HG03457 (cell line): ENCODE data around the gene RAB4B.
"Not testable (repeated sequence)": the region's sequence is repeated elsewhere in the genome, so short reads cannot be mapped to it uniquely, and the experiment has no call there.

Source experiments
- ATAC-seq: cut with Tn5 transposase; IDR thresholded peaks from one replicate; pipeline ENCODE4 v1.9.1; 2021; ENCODE audit warnings: moderate number of reproducible peaks; ENCODE audit not compliant: unreplicated experiment

Gene RAB4B

DNA sequence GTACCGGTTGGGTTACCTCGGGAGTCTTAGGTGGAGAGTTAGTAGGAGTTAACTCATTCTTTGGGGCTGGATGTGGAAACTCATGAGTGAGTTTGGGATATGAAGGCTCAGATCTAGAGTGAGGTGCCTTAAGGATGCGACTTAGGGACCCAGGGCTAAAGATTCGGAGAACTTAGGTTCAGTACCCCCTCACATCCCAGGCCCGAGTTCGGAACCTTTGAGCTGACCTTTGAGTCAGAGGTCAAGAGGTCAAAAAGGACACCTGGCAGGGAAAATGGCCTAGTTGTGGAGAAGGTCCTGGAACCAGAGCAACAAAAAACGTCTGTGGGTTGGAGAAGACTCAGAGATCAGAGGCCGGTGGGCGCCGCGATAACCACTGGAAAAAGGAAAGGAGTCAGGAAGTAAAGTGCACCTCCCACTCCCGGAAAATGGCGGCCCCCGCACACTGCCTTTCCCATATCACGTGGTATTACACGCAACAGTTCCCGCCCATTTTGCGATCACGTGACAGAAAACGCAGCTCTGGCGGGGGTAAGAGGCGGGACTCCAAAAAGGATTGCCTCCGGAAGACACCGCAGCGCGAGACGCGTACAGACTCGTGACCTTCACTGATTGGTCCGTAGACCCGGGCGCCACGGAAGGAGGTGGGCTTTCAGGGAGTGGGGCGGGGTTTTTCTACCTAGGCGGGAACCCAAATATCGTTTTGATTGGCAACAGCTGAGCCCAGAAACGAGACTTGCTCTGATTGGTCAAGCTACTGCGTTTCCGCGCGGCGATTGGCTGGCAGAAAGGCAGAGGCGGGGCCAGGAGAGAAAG lies 27.8 kb upstream of the RAB4B start, which contains the start of gene ACTMAP:
Gene ACTMAP (minus strand): TSS at position 420 of the 816 bp plus-strand sequence. CDS start 674 bp downstream, outside the sequence.
- ATAC-seq: peak; percentile 65

- ATAC-seq: peak; percentile 43
Measured at GRCh38 chr19:40750874-40751537, 27.0 kb upstream of the RAB4B start, which contains the start of gene SNRPA. SNRPA (plus strand) TSS chr19:40751203; CDS start chr19:40751409, 206 bp downstream.

- no peak for ATAC-seq
Measured at GRCh38 chr19:40752257-40752781, 25.7 kb upstream of the RAB4B start.

- no peak for ATAC-seq
Measured at GRCh38 chr19:40754611-40755247, 23.3 kb upstream of the RAB4B start.

DNA sequence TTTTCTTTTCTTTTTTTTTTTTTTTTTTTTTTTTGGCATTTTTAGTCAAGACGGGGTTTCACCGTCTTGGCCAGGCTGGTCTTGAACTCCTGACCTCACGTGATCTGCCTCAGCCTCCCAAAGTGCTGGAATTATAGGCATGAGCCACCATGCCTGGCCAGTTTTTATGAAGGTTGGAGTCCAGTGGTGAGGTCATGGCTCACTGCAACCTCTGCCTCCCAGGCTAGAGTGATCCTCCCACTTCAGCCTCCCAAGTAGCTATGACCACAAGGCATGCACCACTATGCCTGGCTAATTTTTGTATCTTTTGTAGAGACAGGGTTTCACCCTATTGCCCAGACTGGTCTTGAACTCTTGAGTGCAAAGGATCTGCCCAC lies 22.8 kb upstream of the RAB4B start:
- no peak for ATAC-seq

DNA sequence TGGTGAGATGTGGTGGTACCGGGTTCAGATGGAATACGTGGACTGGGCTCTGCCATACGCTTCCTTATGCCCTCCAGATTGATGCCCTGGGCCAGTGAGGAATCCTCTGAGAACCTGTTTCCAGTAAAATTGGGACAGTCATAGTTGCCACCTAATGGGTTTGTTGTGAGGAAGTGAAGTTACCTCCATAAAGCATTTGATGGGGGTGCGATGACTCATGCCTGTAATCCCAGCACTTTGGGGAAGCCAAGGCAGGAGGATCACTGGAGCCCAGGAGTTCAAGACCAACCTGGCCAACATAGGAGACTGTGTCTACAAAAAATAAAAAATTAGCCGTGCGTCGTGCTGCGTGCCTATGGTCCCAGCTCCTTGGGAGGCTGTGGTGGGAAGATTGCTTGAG lies 22.3 kb upstream of the RAB4B start:
- no peak for ATAC-seq

DNA sequence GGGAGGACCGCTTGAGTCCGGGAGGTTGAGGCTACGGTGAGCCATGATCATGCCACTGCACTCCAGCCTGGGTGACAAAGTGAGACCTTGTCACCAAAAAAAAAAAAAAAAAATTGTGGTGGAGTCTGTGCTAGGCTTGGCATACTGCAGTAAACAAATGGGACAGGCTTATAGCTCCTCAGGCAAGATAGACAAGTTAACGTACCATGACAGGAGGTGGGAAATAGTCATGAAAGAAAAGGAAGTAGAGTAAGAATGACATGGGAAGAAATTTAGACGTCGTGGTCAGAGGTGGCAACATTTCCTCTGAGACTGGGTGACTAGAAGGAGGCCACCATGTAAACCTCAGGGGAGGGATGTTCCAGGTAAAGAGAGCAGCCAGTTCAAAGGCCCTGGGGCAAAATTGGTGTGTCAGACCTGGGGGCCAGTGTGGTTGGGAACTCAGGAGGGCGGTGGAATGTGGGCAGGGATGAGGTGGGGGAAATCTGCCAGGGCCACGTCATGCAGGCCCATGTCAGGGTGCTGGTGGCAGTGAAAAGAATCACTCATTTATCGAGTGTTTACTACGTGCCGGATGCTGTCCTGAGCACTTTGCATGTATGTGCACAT lies 21.4 kb upstream of the RAB4B start:
- no peak for ATAC-seq

- ATAC-seq: no peak
Measured at GRCh38 chr19:40758491-40758890, 19.6 kb upstream of the RAB4B start.

DNA sequence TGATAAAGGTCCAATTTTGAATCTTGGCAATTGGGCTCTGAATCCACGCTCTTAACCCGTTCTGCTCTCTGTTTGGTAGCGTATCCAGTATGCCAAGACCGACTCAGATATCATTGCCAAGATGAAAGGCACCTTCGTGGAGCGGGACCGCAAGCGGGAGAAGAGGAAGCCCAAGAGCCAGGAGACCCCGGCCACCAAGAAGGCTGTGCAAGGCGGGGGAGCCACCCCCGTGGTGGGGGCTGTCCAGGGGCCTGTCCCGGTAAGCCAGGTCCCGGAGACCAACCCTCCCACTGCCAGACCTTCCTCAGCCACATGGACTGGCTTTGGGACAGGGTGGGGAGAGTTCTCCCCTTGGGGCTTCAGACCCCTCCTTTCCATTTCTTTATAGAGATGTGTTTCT lies 18.7 kb upstream of the RAB4B start:
- ATAC-seq: no peak

DNA sequence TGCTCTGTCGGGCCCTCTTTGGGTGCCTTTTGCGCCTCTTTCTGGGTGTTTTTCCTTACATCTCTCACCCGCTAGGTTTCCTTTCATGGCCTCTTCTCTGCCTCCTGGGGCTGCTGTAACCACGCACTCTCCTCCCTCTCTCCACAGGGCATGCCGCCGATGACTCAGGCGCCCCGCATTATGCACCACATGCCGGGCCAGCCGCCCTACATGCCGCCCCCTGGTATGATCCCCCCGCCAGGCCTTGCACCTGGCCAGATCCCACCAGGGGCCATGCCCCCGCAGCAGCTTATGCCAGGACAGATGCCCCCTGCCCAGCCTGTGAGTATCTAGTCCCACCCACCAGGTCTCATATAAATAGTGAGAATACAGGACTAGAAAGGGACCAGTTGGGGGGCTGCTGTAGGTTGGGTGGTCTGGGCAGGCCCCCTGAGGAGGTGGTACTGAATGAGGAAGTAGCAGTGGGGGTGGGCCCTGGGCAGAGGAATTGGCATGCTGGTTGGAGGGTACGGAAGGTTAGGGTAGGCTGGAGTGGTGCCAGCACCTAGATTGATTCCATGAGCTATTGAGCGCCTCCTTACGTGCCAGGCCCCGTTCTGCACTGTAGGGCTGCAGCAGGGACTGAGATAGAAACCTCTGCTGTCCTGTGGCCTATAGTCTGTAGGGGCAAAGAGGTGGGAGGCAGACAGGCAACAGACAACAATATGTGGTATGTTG lies 15.1 kb upstream of the RAB4B start:
- no peak for ATAC-seq

- no peak for ATAC-seq
Measured at GRCh38 chr19:40763526-40763925, 14.5 kb upstream of the RAB4B start.

DNA sequence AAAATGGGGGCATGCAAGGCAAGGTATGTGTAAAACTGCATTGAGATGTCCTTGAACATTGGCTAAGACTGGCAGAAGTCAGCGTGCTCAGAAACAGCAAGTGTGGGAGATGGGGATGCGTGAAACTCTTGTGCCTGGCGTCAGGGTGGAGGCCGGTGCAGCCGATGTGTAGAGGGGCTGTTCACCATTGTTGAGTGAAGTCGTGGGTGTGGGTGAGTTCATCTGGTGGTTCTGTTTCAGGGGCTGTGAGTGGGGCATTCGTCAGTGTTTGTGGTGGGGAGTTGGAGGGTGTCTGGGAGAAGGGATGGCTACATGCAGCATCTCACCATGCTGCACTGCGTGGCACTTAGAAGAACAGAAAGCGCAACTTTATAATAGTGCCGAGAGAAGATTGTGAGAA lies 14.1 kb upstream of the RAB4B start:
- no peak for ATAC-seq

DNA sequence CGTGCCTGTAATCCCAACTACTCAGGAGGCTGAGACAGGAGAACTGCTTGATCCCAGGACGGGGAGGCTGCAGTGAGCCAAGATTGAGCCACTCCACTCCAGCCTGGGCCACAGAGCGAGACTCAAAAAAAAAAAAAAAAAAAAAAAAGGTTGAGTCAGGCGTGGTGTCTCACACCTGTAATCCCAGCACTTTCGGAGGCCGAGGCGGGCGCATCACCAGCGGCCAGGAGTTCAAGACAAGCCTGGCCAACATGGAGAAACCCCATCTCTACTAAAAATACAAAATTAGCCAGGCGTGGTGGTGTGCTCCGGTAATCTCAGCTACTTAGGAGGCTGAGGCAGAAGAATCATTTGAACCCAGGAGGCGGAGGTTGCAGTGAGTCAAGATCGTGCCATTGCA lies 11.7 kb upstream of the RAB4B start:
- ATAC-seq: not testable (repeated sequence)

GRCh38 chr19:40768869-40769268 lies 9.2 kb upstream of the RAB4B start:
- ATAC-seq: no peak

- not testable (repeated sequence) for ATAC-seq
Measured at GRCh38 chr19:40771101-40771862, 6.8 kb upstream of the RAB4B start.

GRCh38 chr19:40774916-40775631 lies 3.0 kb upstream of the RAB4B start, which contains the start of gene MIA:
MIA (plus strand) TSS chr19:40775521; CDS start chr19:40775543, 22 bp downstream.
- ATAC-seq: no peak

- ATAC-seq: no peak
Measured at GRCh38 chr19:40775632-40776022, 2.4 kb upstream of the RAB4B start.

- ATAC-seq: no peak
Measured at GRCh38 chr19:40776364-40776763, 1.7 kb upstream of the RAB4B start.
